ENCODE data around the gene SLC25A41. TPM values are rescaled to one million over a fixed set of nuclear protein-coding genes. Genes with fewer than 3 reads are reported as not detected.
A peak's percentile ranks its signal among the peaks of the same experiment; 100 is the strongest.

Gene SLC25A41
- total and polyA plus RNA-seq, 2 of the 13 experiments (the other 11 are each of a cell fraction or from before 2014, with no cell fraction given) = 0.33 to 0.95 TPM

DNA sequence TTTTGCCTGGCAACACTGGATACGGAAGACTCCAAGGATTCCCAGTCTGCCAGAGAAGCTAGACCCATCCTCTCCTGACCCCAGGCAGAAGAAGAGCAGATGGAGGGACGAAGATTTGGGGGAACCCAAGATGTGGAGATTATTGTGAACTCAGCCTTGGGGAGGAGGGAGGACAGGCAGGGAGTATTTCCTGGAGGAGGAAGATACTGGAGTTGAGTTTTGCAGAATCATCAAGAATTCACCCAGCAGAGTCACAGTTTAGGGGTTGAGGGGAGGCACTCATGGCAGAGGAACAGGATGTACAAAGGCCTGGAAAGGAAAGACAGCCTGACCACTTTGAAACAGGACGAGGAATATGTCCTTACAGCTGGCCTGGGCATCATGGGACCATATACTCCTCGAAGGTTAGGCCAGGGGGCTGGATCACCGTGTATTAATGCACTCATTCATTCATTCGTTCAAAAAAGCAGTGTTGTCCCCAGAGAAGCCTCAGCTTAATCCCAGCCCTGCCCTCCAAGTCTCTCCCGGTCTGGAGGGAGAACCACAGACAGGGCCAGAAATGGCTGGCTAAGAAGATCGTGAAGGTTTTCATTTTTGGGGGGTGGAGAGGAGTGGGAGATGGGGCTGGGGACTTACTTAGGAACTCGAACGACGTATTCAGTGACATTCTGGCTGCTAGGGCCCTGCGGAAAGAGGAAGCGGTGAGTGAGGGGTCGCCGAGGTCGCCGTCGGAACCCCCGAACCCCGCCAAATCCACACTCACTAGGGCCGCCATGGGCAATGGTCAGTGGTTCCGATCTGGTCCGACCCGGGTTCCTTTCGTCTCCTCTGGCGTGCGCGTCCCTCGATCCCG lies 41.1 kb downstream of the SLC25A41 start (continued):
- TF ChIP-seq TAF1 (CRISPR knock-in tag; IDR thresholded peaks at IDR 0.05) (no peak), SIN3A (IDR thresholded peaks at IDR 0.05; ENCODE audit: borderline replicate concordance, low read depth, low read length) (no peak), ZNF530 (CRISPR knock-in tag; IDR thresholded peaks at IDR 0.05; ENCODE audit: low read depth) (no peak), ARHGAP35 (CRISPR knock-in tag; IDR thresholded peaks at IDR 0.05; ENCODE audit: borderline replicate concordance) (no peak), PHF8 (CRISPR knock-in tag; IDR thresholded peaks at IDR 0.05) (no peak), JUN (CRISPR knock-in tag; IDR thresholded peaks at IDR 0.05) (no peak), SIX4 (CRISPR knock-in tag; IDR thresholded peaks at IDR 0.05) (no peak), ELF4 (CRISPR knock-in tag; IDR thresholded peaks at IDR 0.05; ENCODE audit: borderline replicate concordance) (0 out of 2 replicates have a peak, but pooled peaks have one; percentile 4), ZNF709 (CRISPR knock-in tag; IDR thresholded peaks at IDR 0.05) (no peak), RBFOX2 (IDR thresholded peaks at IDR 0.05; ENCODE audit: low read depth, low read length) (no peak), CC2D1A (CRISPR knock-in tag; IDR thresholded peaks at IDR 0.05) (no peak), WIZ (CRISPR knock-in tag; IDR thresholded peaks at IDR 0.05) (0 out of 2 replicates have a peak, but pooled peaks have one; percentile 12), POLR2AphosphoS2 (IDR thresholded peaks at IDR 0.05; ENCODE audit: low read depth, low read length) (no peak), FIP1L1 (IDR thresholded peaks at IDR 0.05; ENCODE audit: borderline replicate concordance, insufficient read depth, low read depth, low read length) (no peak), ZNF501 (CRISPR knock-in tag; IDR thresholded peaks at IDR 0.05) (no peak)
- TF ChIP-seq, protein P1, sequence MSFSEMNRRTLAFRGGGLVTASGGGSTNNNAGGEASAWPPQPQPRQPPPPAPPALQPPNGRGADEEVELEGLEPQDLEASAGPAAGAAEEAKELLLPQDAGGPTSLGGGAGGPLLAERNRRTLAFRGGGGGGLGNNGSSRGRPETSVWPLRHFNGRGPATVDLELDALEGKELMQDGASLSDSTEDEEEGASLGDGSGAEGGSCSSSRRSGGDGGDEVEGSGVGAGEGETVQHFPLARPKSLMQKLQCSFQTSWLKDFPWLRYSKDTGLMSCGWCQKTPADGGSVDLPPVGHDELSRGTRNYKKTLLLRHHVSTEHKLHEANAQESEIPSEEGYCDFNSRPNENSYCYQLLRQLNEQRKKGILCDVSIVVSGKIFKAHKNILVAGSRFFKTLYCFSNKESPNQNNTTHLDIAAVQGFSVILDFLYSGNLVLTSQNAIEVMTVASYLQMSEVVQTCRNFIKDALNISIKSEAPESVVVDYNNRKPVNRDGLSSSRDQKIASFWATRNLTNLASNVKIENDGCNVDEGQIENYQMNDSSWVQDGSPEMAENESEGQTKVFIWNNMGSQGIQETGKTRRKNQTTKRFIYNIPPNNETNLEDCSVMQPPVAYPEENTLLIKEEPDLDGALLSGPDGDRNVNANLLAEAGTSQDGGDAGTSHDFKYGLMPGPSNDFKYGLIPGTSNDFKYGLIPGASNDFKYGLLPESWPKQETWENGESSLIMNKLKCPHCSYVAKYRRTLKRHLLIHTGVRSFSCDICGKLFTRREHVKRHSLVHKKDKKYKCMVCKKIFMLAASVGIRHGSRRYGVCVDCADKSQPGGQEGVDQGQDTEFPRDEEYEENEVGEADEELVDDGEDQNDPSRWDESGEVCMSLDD (CRISPR knock-in tag; IDR thresholded peaks at IDR 0.05; ENCODE audit: borderline replicate concordance) = peak; percentile 83; the same call in 1 of the 2 replicates
- TF ChIP-seq, protein P2, sequence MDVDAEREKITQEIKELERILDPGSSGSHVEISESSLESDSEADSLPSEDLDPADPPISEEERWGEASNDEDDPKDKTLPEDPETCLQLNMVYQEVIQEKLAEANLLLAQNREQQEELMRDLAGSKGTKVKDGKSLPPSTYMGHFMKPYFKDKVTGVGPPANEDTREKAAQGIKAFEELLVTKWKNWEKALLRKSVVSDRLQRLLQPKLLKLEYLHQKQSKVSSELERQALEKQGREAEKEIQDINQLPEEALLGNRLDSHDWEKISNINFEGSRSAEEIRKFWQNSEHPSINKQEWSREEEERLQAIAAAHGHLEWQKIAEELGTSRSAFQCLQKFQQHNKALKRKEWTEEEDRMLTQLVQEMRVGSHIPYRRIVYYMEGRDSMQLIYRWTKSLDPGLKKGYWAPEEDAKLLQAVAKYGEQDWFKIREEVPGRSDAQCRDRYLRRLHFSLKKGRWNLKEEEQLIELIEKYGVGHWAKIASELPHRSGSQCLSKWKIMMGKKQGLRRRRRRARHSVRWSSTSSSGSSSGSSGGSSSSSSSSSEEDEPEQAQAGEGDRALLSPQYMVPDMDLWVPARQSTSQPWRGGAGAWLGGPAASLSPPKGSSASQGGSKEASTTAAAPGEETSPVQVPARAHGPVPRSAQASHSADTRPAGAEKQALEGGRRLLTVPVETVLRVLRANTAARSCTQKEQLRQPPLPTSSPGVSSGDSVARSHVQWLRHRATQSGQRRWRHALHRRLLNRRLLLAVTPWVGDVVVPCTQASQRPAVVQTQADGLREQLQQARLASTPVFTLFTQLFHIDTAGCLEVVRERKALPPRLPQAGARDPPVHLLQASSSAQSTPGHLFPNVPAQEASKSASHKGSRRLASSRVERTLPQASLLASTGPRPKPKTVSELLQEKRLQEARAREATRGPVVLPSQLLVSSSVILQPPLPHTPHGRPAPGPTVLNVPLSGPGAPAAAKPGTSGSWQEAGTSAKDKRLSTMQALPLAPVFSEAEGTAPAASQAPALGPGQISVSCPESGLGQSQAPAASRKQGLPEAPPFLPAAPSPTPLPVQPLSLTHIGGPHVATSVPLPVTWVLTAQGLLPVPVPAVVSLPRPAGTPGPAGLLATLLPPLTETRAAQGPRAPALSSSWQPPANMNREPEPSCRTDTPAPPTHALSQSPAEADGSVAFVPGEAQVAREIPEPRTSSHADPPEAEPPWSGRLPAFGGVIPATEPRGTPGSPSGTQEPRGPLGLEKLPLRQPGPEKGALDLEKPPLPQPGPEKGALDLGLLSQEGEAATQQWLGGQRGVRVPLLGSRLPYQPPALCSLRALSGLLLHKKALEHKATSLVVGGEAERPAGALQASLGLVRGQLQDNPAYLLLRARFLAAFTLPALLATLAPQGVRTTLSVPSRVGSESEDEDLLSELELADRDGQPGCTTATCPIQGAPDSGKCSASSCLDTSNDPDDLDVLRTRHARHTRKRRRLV (CRISPR knock-in tag; IDR thresholded peaks at IDR 0.05) = no peak
- TF ChIP-seq, protein P3, sequence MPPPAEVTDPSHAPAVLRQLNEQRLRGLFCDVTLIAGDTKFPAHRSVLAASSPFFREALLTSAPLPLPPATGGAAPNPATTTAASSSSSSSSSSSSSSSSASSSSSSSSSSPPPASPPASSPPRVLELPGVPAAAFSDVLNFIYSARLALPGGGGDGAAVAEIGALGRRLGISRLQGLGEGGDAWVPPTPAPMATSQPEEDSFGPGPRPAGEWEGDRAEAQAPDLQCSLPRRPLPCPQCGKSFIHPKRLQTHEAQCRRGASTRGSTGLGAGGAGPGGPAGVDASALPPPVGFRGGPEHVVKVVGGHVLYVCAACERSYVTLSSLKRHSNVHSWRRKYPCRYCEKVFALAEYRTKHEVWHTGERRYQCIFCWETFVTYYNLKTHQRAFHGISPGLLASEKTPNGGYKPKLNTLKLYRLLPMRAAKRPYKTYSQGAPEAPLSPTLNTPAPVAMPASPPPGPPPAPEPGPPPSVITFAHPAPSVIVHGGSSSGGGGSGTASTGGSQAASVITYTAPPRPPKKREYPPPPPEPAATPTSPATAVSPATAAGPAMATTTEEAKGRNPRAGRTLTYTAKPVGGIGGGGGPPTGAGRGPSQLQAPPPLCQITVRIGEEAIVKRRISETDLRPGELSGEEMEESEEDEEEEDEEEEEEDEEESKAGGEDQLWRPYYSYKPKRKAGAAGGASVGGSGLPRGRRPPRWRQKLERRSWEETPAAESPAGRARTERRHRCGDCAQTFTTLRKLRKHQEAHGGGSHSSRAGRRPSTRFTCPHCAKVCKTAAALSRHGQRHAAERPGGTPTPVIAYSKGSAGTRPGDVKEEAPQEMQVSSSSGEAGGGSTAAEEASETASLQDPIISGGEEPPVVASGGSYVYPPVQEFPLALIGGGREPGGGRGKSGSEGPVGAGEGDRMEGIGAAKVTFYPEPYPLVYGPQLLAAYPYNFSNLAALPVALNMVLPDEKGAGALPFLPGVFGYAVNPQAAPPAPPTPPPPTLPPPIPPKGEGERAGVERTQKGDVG (CRISPR knock-in tag; IDR thresholded peaks at IDR 0.05; ENCODE audit: borderline replicate concordance) = no peak

Data from HepG2 (cell line).